ENCODE measurements around the gene ANKRD33B.
"Not testable (repeated sequence)": the region's sequence is repeated elsewhere in the genome, so short reads cannot be mapped to it uniquely, and the experiment has no call there.

The ANKRD33B gene

DNA sequence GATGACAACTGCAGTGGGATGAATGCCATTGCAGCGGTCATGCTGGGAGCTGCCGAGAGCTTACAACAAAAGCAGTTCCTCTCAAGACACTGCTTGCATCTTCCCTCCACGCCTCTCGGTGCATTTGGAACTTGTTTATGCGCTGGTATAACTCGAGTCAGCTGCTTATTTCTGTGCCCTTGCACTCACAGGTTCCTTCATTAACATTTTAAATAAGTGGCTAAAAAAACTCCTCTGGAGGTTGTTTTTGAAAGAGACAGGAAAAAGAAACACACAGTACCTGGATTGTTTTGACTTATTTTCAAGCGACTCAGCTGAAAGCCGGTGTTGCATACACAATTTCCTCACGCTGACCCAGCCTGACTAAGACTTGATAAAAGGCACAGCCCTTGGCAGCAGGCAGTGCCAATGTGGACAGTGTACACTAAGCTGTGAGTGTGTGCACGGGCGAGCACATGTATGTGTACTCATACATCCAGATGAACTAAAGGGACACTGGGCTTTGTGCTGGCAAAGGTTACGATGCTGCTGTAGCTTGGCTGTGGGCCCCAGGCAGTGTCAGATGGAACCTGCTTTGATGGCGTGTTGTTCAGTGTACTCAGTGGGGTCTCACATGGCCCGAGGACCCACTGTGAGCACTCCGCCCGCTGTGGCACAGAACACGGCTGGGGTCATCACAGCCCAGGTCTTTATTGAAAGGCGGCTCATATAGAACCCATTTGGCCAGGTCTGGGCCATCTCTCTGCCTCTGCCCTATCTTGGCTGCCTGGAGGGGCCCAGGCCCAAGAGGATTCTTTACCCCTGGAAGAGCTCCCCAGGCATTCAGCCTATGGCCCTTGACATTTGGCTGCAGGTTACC lies 92.3 kb downstream of the ANKRD33B start:
- DNase-seq (ENCODE audit: low read depth in 2 of 2) = no peak

DNA sequence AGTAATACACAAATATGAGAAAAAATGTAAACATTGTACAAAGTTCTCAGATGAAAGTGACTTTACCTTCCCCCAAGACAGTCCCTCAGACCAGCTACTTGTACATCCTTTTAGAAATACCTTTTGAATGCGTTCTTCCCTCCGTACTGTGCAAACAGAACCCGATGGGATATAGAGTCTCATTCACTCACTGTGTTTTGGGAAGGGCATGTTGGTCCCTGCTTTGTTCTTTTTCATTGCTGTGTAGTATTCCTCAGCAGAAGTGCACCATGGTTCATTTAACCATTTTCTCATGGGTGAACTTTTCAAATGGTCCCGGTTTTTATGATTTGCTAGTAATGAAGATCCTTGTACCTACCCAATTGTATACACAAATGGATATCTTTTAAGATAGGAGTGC lies 94.4 kb downstream of the ANKRD33B start:
- DNase-seq (ENCODE audit: low read depth in 2 of 2) = no peak

DNA sequence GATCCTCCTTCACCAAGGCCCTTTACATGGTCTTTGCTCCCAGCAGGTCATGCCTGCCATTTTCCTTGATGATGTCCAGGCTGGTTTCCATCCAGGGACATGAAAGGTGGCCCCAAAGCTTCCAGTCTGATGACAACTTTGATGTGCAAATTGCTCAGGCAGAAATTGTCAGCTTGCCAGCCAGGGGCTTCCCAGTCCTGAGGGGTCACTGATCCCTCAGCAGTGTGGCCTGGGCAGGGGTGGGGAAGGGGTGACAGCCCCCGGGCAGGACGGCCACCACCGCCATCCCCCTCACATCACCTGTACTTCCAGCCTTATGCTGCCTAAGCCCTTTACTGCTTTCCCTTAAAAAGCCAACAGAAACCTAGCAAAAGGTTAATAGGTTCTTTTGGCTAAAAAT lies 96.3 kb downstream of the ANKRD33B start:
- DNase-seq (ENCODE audit: low read depth in 2 of 2) = no peak

DNA sequence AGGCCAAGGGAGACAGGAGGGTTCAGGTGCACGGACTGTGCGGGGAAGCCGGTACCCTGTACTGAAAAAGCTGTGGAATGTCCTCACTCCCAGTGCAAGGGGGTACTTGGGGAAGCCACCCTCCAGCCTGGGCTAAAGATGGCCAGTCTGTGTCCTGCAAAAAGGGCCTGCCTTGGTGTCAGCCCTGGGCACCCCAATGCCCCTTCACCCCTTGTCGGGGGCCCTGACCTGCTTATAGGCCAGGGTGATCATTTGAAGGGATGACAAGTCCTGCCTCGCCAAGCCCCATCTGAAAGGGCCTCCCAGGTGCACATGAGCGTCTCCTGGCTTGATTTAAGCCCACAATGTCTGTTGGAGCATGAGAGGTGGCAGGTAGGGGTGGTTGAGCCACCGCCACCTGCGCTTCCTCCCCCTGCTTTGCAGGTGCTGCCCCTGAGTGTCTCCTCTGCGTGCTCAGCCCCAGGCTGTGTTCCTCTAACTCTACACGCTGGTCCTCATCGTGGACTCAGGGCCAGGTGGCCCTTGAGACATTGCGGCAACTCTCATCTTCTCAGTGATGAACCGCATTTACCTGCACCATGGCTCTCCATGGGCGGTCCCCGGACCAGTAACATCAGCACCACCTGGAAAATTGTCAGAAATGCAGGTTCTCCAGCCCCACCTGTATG lies 97.0 kb downstream of the ANKRD33B start:
- DNase-seq (ENCODE audit: low read depth in 2 of 2) = no peak

DNA sequence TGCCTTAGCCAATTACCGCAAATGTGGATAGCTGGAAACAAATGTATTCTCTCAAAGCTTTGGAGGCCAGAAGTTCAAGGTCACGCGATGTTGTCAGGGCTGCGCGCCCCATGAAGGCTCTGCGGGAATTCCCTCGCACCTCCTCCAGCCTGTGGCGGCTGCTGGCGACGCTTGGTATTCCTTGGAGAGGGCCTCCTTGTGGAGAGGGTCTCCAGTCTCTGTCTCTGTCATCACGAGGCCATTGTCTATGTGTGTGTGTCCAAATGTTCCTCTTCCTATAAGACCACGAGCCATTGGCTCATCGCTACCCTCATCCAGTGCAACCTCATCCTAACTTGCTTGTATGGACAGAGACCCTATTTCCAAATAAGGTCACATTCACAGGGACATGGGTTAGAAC lies 97.5 kb downstream of the ANKRD33B start:
- no peak for DNase-seq (ENCODE audit: low read depth in 2 of 2)

DNA sequence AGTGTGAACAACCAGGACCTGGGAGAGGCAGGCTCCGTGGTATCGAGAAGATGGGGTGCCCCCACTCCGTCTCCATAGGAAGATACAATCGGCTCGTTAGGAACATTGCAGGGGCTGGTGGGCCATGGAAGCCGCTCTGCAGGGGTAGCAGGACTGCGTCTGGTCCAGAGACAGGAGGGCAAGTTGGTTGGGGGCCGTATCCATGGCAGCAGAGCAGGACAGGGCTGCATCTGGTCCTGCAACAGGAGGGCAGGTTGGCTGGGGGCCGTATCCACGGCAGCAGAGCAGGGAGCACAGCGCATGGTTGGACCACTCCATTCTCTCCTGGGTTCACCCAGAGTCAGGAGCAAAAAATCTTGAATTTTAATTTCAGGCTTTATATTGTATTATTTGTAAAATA lies 98.2 kb downstream of the ANKRD33B start:
- no peak for DNase-seq (ENCODE audit: low read depth in 2 of 2)

DNA sequence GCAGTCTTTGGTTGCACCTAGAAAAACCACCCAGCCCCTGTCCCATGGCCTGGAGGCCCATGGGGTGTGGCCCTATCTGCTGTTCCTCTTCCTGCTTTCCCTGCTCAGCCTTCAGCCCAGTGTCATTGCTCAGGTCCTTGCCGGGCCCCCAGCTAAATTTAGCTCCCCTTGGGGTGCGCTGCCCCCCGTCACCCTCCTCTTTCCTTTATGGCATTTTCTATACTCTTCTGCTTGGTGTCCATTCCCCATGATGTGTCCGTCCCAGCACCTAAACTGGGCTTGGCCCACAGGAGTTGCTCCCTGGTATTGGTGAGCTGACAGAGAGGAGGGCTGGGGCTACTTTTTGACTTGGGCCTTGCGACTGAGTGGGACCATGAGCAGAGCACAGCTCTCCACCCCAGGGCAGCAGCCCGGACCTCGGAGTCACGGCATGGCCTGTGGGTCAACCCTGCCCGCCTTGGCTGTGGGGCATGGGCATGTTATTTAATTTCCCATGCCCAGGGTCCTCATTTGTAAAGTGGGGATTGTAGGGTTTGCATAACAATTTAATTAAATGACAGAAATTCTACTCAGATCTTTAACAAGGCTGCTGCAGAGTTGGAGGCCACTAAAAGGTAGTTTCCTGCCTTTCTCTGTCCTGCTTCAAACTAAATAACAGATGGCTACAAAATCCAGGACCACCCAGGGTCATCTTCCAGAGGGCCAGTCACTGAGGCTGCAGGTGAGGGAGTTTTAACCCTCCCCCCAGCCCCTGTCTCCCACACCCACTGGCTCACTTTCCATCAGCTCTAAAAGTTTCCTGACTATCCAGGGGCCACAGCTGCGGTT lies 99.0 kb downstream of the ANKRD33B start:
- no peak for DNase-seq (ENCODE audit: low read depth in 2 of 2)

DNA sequence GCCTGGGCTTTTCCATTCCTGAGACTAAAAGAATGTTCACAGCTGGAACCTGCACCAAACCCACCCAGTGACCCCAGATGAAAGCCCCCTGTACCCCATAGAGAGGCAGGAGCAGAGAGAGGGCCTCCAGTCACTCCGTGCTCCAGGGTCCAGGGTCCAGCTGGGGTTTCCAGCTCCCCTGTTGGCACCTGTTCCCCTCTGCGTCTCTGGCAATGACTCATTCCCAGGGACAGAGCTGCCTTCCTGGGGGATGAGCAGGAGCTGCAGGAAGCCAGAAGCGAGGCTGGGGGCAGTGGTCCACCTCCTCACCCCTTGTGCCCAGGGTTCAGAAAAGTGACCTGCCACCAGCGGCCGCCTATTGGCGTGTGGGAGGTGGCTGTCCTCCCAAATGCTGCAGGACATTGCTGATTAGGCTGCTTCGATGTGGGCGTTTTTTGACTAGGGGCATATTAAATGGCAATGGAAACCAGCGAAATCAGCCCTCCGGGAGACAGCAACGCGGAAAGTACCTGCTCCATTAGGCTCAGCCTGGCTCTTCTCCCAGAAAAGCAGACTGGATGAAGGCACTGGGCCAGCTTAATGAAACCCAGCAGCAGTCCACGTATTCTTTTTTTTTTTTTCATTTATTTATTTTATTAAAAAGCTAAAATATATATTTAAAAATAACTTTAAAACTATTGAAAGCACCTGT lies 99.8 kb downstream of the ANKRD33B start:
- no peak for DNase-seq (ENCODE audit: low read depth in 2 of 2)

DNA sequence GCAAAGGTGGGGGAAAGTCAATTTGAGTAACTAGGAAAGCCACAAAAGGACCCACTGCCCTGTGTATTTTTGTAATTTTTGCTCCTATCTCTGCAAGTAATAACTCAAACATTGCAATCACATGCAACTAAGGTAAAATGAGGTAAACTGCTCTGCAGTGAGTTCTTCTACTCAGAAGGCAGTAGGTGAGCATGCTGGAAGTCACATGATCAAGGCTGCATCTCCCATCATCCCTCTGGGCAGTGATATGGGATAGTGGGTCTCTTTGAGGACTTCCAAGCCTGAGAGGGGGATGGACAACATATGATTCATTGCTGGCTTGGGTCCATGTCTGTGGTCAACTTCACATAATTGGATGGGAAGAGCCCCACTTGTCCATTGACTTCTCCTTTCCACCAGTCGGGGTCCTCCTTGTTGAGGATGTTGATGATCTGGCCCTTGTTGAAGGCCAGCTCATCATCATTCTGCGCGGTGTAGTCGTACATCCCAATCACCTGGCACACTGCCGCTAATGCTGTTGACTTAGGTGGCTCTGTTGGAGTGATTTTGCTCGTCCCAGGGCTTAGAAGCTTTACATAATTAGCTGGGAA lies 100.4 kb downstream of the ANKRD33B start:
- DNase-seq (ENCODE audit: low read depth in 2 of 2) = not testable (repeated sequence)

DNA sequence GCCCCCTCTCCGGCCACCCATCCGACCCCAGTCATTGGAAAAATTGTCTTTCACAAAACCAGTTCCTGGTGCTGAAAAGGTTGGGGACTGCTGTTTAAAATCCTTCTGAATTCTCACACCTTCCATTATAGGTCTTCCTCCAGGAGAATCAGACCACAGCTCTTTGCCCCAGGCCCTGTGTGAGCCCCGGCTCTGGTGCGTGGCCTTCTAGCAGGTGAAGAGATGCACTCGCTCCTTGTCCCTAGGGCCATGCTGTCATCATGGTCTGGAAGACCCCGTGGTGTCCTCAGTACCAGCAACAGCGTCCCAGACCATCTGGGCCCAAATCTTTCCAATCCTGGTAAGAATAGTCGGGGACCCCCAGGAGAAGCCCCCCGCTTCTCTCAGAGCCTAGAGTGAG lies 101.9 kb downstream of the ANKRD33B start:
- DNase-seq (ENCODE audit: low read depth in 2 of 2) = no peak

DNA sequence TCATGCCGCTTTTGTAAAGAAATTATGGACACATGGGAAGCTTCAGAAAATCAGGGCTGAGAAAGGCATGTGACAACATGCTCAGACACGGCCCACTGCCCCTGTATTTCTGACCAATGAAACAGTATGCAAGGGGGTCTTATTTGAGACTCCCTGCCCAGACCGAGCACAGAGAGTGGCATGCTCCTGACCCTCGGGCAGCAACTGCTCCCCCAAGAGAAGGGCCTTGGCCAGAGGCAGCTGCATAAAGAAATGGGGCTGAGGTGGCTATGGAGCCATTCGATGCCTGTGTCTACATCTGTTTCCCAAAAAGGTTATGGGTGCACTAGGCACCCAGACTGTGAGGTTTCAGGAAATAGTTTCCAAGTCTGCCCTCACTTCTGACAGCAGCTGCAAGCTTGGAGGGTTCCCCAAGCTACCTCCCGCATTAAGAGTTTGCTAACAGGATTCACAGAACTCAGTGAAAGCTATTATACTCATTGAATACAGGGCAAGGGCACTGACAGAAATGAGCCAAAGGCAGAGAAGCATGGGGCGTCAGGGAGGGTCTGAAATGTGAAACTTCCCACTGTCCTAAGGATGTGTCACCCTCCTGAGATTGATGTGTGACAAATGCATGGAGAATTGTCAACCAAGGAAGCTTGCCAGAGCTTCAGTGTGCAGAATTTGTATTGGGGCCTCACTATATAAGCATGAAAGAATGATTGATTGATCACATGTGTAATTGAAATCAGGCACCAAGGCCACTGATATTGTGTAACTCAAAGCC lies 102.8 kb downstream of the ANKRD33B start:
- DNase-seq (ENCODE audit: low read depth in 2 of 2) = no peak

DNA sequence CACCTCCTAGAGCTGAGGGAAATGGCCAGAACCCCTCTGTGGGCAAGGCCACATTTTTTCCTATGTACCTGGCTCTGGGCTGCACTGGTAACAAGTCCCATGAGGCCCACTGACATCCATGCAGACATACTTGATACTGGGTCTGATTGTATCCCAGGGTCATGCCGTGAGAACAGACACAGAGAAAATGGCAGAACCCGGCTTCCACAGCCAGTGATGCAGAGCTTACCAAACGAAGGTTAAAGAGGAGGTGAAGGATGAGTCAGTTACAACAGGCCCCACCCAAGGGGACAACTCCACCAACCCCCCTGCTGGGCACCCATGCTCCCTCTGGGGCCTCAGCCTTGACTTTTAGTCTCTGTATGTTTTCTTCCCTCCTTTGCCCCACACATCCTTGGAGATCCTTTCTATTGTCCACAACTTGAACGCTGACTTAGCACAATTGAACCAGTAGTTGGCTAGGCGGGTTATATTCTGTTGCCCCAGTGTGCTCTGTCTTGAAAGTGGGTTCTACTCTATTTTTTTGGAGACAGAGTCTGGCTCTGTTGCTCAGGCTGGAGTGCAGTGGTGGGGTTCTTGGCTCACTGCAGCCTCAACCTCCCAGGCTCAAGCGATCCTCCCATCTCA lies 103.7 kb downstream of the ANKRD33B start:
- DNase-seq (ENCODE audit: low read depth in 2 of 2) = no peak

DNA sequence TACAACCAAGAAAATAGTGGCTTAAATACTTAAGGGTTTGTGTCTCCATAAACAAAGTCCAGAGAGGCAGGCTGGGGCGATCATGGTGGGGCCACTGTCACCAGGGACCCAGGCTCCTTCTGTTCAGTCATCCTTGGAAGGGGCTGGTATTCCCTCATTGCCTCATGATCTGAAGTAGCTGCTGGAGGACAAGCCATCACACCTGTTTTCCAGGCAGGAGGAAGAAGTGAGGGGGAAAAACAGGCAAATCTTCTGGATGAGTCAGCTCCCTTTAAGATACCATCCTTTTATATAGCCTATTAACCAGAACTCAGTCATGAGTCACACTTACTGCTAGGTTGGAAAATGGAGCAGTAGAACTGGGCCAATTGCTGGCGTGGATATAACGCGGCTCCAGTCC lies 104.8 kb downstream of the ANKRD33B start:
- no peak for DNase-seq (ENCODE audit: low read depth in 2 of 2)

DNA sequence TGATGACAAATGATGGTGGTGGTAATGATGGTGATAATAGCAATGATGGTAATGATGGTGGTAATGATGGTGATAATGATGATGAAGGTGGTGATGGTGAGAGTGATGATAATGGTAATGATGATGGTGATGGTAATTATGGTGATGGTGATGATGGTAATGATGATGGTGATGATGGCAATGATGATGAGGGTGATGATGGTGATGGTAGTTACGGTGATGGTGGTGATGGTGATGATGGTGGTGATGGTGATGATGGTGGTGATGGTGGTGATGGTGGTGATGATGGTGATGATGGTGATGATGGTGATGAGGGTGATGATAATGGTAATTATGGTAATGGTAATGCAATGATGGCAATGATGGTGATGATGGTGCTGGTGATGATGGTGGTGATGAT lies 106.1 kb downstream of the ANKRD33B start:
- DNase-seq (ENCODE audit: low read depth in 2 of 2) = no peak

DNA sequence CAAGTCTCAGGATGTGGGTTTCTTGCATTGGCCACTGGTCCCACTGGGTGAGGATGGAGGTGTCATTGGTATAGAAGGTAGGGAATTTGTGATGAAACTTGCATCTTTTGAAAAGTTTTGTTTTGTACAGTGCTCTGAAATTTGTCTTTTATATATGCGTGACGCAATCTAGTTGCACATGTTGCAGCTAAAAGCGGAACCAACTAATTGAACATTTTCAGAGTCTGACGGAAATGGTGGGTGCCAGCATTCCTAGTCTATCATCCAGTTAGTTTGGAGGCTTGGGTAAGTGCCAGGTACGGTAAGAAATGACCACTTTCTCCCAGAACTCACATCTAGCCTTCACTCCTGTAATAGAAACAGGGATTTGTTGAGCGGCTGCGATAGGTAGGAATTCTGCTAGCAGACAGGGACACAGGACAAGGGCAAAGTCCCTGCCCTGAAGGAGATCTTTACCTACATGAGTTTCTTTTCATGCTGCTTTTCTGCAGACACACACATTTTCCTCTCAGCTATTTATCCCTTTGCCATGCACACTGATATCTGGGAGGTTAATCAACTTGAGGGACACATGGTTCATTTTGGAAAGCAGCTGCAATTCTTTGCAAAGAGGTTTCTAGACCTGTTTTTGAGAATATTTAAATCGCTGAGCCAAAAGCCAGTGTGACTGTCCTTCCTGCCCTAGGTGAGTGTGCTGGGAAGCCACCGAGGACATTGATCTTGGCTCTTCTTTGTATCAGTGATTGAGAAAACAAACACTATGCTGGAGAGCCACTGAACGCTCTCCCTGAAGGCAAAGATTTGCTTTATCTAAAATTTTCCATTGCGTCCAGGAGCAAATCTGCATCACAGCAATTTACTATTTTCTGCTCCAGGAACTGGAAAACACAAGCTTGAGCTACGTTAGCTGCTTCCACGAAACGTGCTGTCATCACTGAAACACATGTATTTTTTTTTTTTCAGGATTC lies 107.5 kb downstream of the ANKRD33B start:
- no peak for DNase-seq (ENCODE audit: low read depth in 2 of 2)

DNA sequence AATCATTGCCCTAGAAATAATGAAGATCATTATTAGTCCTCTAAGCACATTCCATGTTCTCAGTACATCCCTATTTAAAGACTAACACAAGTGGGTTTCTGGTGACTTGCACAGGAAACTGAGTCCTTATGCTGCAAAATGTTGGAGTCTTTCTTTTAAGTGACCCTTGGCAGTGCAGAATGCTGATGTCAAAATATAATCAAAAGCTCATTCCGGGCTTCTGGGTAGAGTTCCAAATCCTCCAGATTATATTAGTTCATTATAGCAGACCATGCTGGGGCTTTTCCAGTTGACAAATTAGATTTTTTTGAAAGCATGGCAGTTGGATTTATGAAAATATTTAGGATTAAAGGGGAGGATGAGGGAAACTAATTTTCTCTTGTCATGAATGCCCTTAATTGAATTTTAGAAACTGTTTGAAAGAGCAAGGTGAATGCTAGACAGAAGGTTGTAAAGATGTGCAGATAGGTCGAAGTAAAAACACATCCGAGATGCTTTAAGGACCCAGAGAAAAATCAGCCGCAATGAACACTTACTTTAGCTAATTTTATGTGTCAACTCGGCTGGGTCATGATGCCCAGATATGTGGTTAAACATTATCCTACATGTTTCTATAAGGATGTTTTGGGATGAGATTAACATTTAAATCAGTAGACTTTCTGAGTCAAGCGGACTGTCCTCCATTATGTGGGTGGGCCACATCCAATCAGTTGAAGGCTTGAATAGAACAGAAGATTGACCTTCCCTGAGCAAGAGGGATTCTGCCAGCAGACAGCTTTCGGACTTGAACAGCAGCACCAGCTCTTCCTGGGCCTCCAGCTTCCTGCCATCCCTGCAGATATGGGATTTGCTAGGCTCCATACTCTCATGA lies 108.5 kb downstream of the ANKRD33B start:
- no peak for DNase-seq (ENCODE audit: low read depth in 2 of 2)

DNA sequence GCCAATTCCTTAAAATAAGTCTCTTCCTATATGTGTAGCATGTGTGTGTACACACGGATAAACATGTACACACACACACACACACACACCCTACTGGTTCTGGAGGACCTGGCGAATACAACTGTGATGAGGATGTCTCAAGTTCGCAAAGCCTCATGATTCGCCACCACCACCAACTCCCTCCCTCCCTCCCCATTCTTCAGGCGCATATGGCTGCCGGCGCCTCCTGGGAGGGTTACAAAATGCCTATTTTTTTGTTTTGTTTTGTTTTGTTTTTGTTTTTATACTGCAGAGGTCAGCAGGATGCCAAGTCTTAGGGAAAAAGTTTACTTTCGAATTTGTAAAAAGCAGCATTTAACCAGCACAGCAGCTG lies 109.1 kb downstream of the ANKRD33B start:
- DNase-seq (ENCODE audit: low read depth in 2 of 2) = no peak

DNA sequence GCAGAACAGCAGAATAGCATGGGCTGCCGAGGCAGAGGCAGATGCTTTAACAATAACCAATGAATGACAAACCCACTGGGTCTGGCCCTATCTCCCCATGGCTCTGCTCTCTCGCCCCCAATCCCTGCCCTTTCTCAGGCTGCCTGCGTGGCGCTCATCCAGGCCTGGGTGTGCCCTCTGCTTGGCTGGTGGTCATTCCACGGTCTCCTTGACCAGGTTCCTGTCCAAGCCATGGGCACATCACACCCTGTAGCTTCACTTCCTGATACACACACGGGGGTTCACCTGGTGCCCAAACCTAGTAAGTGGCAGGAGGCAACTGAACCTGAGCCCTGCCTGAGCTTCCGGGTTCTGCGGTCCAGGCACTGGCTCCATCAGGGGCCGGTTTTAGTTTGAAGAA lies 109.5 kb downstream of the ANKRD33B start:
- DNase-seq (ENCODE audit: low read depth in 2 of 2) = no peak
